MCF 10A (cell line): ENCODE data around the gene SLC3A2. TPM values are rescaled to one million over a fixed set of nuclear protein-coding genes. Genes with fewer than 3 reads are reported as not detected.

Experiments used
- BruUV-seq: library from RNA; stranded (reverse); fragments of 400-500 nt; replicated peaks from 2 replicates; lab custom pipeline; 2021; lab: Mats Ljungman, UMichigan
- CTCF ChIA-PET: fragments of 300-600 bp; sonication (Branson Sonifier 250); formaldehyde crosslinking; extraction: SDS; loops from one replicate; lab custom pipeline; 2021; ENCODE audit warnings: antibody characterized with exemption, inconsistent platforms; lab: Yijun Ruan, JAX
- POLR2A ChIA-PET: fragments of 300-600, 350-650 bp; sonication (Branson Sonifier 250); formaldehyde crosslinking; extraction: SDS; loops from one replicate; lab custom pipeline; 2020; ENCODE audit warnings: antibody characterized with exemption, inconsistent platforms; lab: Yijun Ruan, JAX
- DNase-seq: peaks from one replicate; pipeline ENCODE4 v3.0.0-alpha.2; 2018; ENCODE audit not compliant: unreplicated experiment
- H3K27ac Mint-ChIP-seq: one replicate; pipeline ENCODE4 v1.8.0; 2022; ENCODE audit warnings: mild to moderate bottlenecking, low read depth, mixed read lengths; ENCODE audit not compliant: unreplicated experiment
- H3K27me3 Mint-ChIP-seq: one replicate; pipeline ENCODE4 v1.8.0; 2022; ENCODE audit warnings: mixed read lengths; ENCODE audit not compliant: insufficient read depth, unreplicated experiment
- H3K36me3 Mint-ChIP-seq: one replicate; pipeline ENCODE4 v1.8.0; 2022; ENCODE audit warnings: mild to moderate bottlenecking, moderate library complexity, mixed read lengths; ENCODE audit not compliant: insufficient read depth, unreplicated experiment
- H3K4me1 Mint-ChIP-seq: one replicate; pipeline ENCODE4 v1.8.0; 2022; ENCODE audit warnings: mixed read lengths; ENCODE audit not compliant: insufficient read depth, unreplicated experiment
- H3K4me3 Mint-ChIP-seq: one replicate; pipeline ENCODE4 v1.8.0; 2022; ENCODE audit warnings: mild to moderate bottlenecking, moderate library complexity, mixed read lengths; ENCODE audit not compliant: unreplicated experiment
- H3K9me3 Mint-ChIP-seq: one replicate; pipeline ENCODE4 v1.8.0; 2022; ENCODE audit warnings: mixed read lengths; ENCODE audit not compliant: unreplicated experiment
- CTCF ChIP-seq: fragments of 200-600 bp; IDR thresholded peaks from one replicate; pipeline ENCODE4 v1.8.0; 2022; ENCODE audit warnings: antibody characterized with exemption, mild to moderate bottlenecking; ENCODE audit not compliant: unreplicated experiment
- intact Hi-C: fragments of 100-400 bp; cut with micrococcal nuclease; formaldehyde crosslinking; loops from 2 replicates; pipeline ENCODE4 v1.14.1; 2022
- total RNA-seq: library from RNA; stranded (reverse); gene quantifications from 2 replicates; pipeline ENCODE4 v1.2.3, GENCODE V29; 2022

Gene SLC3A2
- total RNA-seq, 1 experiment from 2014 or later = 896 TPM

- CTCF ChIA-PET = interaction anchor here (0.8 to 11.3 kb wide), 6 partner anchors 9 to 1349 kb away, joined by 3 to 111 read pairs (median 4); no protein-coding TSS in a partner anchor
- DNase-seq = peak; percentile 34
- peaks cover 13% of the 10 kb centered on the region for H3K27me3 Mint-ChIP-seq
These were observed 41.5 kb downstream of the SLC3A2 start for GRCh38 chr11:62922189-62922589.

GRCh38 chr11:62922653-62923431 lies 42.1 kb downstream of the SLC3A2 start:
- Mint-ChIP-seq H3K36me3 (no peaks in the 10 kb centered on the region), H3K4me3 (peak overlapping the region; percentile 74), H3K4me1 (peaks cover 17% of the 10 kb centered on the region), H3K27ac (no peak overlapping the region), H3K27me3 (peaks cover 20% of the 10 kb centered on the region), H3K9me3 (no peaks in the 10 kb centered on the region)
- no peak for DNase-seq
- CTCF ChIA-PET = interaction anchor here (0.8 to 11.3 kb wide), 5 partner anchors 8 to 1349 kb away, joined by 3 to 111 read pairs (median 4); no protein-coding TSS in a partner anchor
- intact Hi-C loops = no loop called here
- no TSS peak for BruUV-seq
- TF ChIP-seq CTCF = peak; percentile 38
- POLR2A ChIA-PET = interaction anchor here (1.2 to 1.8 kb wide), 2 partner anchors 9 to 41 kb away, joined by 3 to 7 read pairs; no protein-coding TSS in a partner anchor

More at GRCh38 chr11:62922189-62922589, 41.5 kb downstream of the SLC3A2 start:
- Mint-ChIP-seq H3K27ac (no peak overlapping the region), H3K36me3 (no peaks in the 10 kb centered on the region), H3K4me3 (peak overlapping the region; percentile 74), H3K4me1 (peaks cover 17% of the 10 kb centered on the region), H3K9me3 (no peaks in the 10 kb centered on the region)
- intact Hi-C loops = no loop called here
- no peak for TF ChIP-seq CTCF
- POLR2A ChIA-PET = interaction anchor here (1.0 to 1.8 kb wide), 4 partner anchors 9 to 383 kb away, joined by 3 to 7 read pairs (median 3); no protein-coding TSS in a partner anchor
- no TSS peak for BruUV-seq

- H3K36me3 Mint-ChIP-seq = no peaks in the 10 kb centered on the region
- intact Hi-C loops = no loop called here
- DNase-seq = no peak
- BruUV-seq = no TSS peak
- TF ChIP-seq CTCF = no peak
- H3K27me3 Mint-ChIP-seq = peaks cover 30% of the 10 kb centered on the region
- ChIA-PET POLR2A (interaction anchor here (0.6 kb wide), 1 partner anchor 36 kb away, joined by 3 read pairs; no protein-coding TSS in a partner anchor), CTCF (interaction anchor here (1.1 to 11.3 kb wide), 2 partner anchors 19 to 100 kb away, joined by 4 to 111 read pairs; no protein-coding TSS in a partner anchor)
- no peak overlapping the region for H3K27ac Mint-ChIP-seq
- H3K4me1 Mint-ChIP-seq = peaks cover 17% of the 10 kb centered on the region
- no peak overlapping the region for H3K4me3 Mint-ChIP-seq
- no peaks in the 10 kb centered on the region for H3K9me3 Mint-ChIP-seq
These were observed 43.1 kb downstream of the SLC3A2 start for GRCh38 chr11:62923601-62924411.
